Measurements from ENCODE around the gene SHOC2. TPM values are rescaled to one million over a fixed set of nuclear protein-coding genes. Genes with fewer than 3 reads are reported as not detected.

The SHOC2 gene
- total and polyA plus RNA-seq, 2 of the 13 experiments (the other 11 are each of a cell fraction or from before 2014, with no cell fraction given), result 8.6 to 25.5 TPM

GRCh38 chr10:110944792-110945396 lies 25.5 kb downstream of the SHOC2 start:
- no TSS peak for BruUV-seq (replicated peaks)
- DNase-seq (ENCODE audit: low spot score) (no peak), FAIRE-seq (no peak), ATAC-seq (no peak)
- in situ Hi-C loops (cut with HindIII; ENCODE audit: extremely low pct_ligation_motif_present, low pct_unique_long_range_greater_than_20kb) (no loop called here), intact Hi-C loops (cut with micrococcal nuclease; ENCODE audit: unreplicated experiment) (no loop called here)
- no peak overlapping the region for H3K9ac ChIP-seq (ENCODE audit: insufficient read depth, low read depth, low read length)
- CTCF ChIA-PET (ENCODE audit: low intra/inter-chr PET ratio, low total read pairs), result no interaction called here
- H3K27me3 ChIP-seq (ENCODE audit: control insufficient read depth in 1 of 2, insufficient read depth in 2 of 2, low read length in 2 of 2), result no peaks in the 10 kb centered on the region
- POLR2A ChIA-PET, result no interaction called here
- no peak overlapping the region for H3K4me2 ChIP-seq (ENCODE audit: low read depth, low read length)
- H3K9me3 ChIP-seq (ENCODE audit: low read length), result no peaks in the 10 kb centered on the region
- H3K36me3 ChIP-seq (replicated peaks in 1 of 2; ENCODE audit: control insufficient read depth in 1 of 2, insufficient read depth in 2 of 2, low read length in 2 of 2), result peaks cover 0 to 4% of the 10 kb centered on the region in 2 experiments; a peak in 1 of 5 replicates
- H3K79me2 ChIP-seq (ENCODE audit: insufficient read depth, low read length), result peaks cover 33% of the 10 kb centered on the region
- no peak overlapping the region for H2AFZ ChIP-seq (ENCODE audit: low read length)
- WGBS (ENCODE audit: low lambda C conversion rate), result 98% methylated on average over 5 of the region's 5 CpGs
- no peak overlapping the region for H3K27ac ChIP-seq (ENCODE audit: extremely low read length, insufficient read depth, low read length)
- H3K4me3 ChIP-seq (replicated peaks in 1 of 3; ENCODE audit: insufficient read depth in 1 of 3, low read depth in 2 of 3, low read length in 3 of 3), result no peak overlapping the region
- H3K4me1 ChIP-seq (ENCODE audit: insufficient read depth, low read length), result no peaks in the 10 kb centered on the region
- 0 out of 2 replicates have a peak, but pooled peaks cover 3% of the 10 kb centered on the region for H4K20me1 ChIP-seq (ENCODE audit: insufficient read depth, low read length)
- TF ChIP-seq MIER3 (CRISPR knock-in tag; IDR thresholded peaks at IDR 0.05; ENCODE audit: borderline replicate concordance) (no peak), ZNF7 (CRISPR knock-in tag; IDR thresholded peaks at IDR 0.05) (no peak), ATRX (CRISPR knock-in tag; IDR thresholded peaks at IDR 0.05; ENCODE audit: borderline replicate concordance) (no peak), NFIB (CRISPR knock-in tag; IDR thresholded peaks at IDR 0.05; ENCODE audit: borderline replicate concordance) (no peak), ATF7-NPFF (CRISPR knock-in tag; IDR thresholded peaks at IDR 0.05; ENCODE audit: low read depth) (no peak), ETS1 (CRISPR knock-in tag; IDR thresholded peaks at IDR 0.05) (no peak), NFE2L1 (CRISPR knock-in tag; IDR thresholded peaks at IDR 0.05; ENCODE audit: borderline replicate concordance) (no peak), MXI1 (IDR thresholded peaks at IDR 0.05; ENCODE audit: borderline replicate concordance, low read depth, low read length) (no peak), ZNF549 (CRISPR knock-in tag; IDR thresholded peaks at IDR 0.05) (no peak), ZNF142 (CRISPR knock-in tag; IDR thresholded peaks at IDR 0.05) (no peak), ZNF431 (CRISPR knock-in tag; IDR thresholded peaks at IDR 0.05; ENCODE audit: borderline replicate concordance, low read depth) (no peak), SRSF4 (IDR thresholded peaks at IDR 0.05; ENCODE audit: low read depth, low read length, poor library complexity, severe bottlenecking) (no peak), SALL1 (CRISPR knock-in tag; IDR thresholded peaks at IDR 0.05) (no peak), FOXA1 (IDR thresholded peaks at IDR 0.05) (no peak), FOXA1 (CRISPR knock-in tag; IDR thresholded peaks at IDR 0.05) (no peak), NONO (IDR thresholded peaks at IDR 0.05) (no peak), NONO (CRISPR knock-in tag; conservative IDR thresholded peaks at IDR 0.05) (no peak), AGO2 (optimal IDR thresholded peaks at IDR 0.05; ENCODE audit: low read depth, low read length) (no peak), FOXA3 (CRISPR knock-in tag; IDR thresholded peaks at IDR 0.05) (no peak), ZNF740 (CRISPR knock-in tag; IDR thresholded peaks at IDR 0.05) (no peak)
